Measurements from ENCODE around the gene TMEM255A.

Gene TMEM255A

DNA sequence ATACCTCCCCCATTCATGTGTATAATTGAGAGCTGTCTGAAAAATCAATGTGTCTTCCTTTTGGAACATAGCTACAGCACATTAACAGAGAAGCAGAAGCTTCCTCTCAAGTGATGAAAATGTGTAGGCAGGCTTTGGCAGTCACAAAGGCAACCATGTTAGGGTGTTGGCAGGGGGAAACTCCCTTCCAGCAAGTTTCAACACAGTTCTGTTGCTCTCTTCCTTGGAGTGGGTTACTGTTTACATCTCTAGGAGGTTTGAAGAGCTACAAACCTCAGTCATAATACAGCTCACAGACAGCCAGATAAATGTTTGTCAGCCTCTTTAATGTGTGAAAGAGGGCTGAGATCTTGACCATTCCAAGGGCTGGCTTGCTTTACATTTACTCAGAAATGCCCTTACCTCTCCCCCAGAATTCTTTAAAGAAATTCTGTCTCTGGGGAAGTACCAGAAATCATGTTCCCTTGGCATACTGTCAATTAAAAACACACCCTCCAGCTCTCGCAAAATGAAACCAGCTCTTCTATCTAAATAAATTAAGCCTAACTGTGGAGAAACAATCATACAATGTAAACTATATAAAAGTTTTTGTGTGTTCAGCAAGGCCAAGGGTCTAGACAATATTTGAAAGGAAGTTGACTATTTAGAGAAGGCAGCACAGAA is 41.8 kb downstream of the TMEM255A start:
- DNase-seq (ENCODE audit: low read depth, low spot score), result no peak

DNA sequence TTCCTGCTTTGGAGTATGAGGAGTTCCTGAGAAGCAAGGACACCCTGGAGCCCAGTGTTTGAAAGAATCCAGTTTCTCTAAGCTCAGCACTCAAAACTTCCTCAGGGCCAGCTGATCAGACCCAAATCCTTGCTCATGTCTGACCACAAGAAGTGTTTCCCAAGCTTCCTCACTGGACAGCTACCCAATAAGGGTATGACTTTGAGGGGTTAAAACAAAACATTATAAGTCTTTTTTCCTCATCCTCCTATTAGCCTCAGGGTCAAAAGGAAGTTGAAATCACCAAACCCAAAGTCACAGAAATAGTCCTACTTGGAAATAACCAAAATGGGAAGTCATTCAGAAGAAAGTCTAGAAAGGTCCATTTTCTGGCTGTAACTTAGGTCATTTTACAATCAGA is 46.9 kb downstream of the TMEM255A start:
- DNase-seq (ENCODE audit: low read depth, low spot score), result no peak

- no peak for DNase-seq (ENCODE audit: low read depth, low spot score)
Observed at GRCh38 chrX:120262859-120263708, 48.2 kb downstream of the TMEM255A start.

DNA sequence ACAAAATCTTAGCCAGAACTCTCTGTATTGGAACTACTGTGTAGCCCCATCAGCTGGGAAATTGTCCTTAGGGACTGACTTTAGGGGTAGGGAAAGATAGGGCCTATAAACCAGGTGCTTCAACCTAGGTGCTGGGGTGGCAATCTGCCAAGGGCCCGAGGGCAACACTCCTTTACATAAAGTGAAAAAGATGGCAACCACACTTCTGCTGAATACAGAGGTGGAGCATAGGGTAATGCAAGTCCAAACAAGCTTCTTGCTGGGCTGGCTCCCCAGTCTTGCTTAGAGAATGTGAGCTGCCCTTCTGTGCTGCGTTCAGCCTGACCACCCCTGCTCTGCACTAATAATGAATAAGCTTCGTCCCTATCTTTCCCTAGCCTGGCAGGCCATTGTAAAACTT is 50.9 kb downstream of the TMEM255A start:
- no peak for DNase-seq (ENCODE audit: low read depth, low spot score)

- no peak for DNase-seq (ENCODE audit: low read depth, low spot score)
Observed at GRCh38 chrX:120253784-120254183, 57.5 kb downstream of the TMEM255A start.

DNA sequence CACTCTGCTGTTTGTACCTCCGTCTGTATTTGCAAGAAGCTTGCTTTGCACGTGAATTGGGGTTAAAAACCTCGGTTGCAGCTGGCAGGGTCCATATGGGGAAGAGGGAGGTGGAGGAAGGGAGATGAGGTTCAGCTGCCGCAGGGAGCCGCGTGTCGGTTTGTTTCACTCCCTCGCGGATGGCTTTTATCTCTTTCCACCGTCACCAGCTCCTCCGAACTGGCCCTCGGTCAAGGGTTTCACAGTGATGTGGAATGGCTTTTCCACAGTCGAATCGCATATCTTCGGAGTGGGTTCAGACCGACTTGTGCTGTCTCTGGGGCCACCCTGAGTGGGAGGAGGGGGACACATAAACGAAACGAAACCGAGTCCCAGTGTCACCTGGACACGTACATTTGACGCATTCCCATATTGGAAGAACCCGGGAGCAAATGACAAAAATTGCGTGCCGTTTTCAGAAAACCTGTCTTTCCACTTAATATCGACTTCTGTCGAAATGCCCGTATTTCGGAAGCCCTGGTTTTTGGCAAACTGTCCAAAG is 59.7 kb downstream of the TMEM255A start:
- no peak for DNase-seq (ENCODE audit: low read depth, low spot score)

GRCh38 chrX:120250522-120251271 is 60.6 kb downstream of the TMEM255A start, which contains the start of gene ZBTB33:
ZBTB33 (plus strand) TSS chrX:120250812; CDS start chrX:120253416, 2,604 bp downstream.
- peak; percentile 88 for DNase-seq (ENCODE audit: low read depth, low spot score)

DNA sequence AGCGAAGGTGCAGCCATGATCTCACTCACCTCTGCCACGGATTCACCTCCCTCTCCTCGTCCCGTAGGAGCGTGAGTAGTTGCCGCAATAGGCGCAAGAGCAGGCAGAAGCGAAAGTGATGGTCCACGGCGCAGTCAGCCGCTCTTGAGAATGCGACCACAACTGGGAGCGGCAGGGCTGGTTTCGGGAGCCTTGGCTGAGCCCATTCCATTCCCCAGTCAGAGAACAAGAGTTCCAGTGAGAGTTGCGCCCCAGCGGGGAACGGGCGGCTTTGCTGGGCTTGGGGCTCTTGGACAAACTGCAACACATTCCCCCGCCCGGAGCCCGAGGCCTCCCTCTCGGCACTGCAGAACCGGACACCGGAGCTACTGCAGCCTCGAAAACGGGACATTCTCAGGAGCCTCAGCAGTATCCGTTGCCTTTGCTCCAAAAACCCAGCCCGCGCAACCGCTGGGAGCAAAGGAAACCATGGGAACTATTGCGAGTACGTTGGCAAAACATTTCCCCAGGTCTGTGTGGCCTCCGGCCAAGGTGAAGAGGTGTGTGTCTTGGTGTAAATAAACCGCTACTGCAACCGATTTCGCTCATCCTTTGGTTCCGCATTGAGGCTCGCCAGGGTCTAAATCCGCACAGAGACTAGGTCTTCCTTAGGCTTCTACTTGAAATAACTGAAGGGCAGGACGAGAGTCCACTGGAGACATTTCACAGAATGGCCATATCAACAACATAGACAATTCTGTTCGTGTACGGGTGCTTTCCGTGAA is 66.3 kb downstream of the TMEM255A start:
- DNase-seq (ENCODE audit: low read depth, low spot score), result peak; percentile 55

- no peak for DNase-seq (ENCODE audit: low read depth, low spot score)
Observed at GRCh38 chrX:120244395-120244734, 66.9 kb downstream of the TMEM255A start.

- no peak for DNase-seq (ENCODE audit: low read depth, low spot score)
Observed at GRCh38 chrX:120242813-120243212, 68.4 kb downstream of the TMEM255A start.

DNA sequence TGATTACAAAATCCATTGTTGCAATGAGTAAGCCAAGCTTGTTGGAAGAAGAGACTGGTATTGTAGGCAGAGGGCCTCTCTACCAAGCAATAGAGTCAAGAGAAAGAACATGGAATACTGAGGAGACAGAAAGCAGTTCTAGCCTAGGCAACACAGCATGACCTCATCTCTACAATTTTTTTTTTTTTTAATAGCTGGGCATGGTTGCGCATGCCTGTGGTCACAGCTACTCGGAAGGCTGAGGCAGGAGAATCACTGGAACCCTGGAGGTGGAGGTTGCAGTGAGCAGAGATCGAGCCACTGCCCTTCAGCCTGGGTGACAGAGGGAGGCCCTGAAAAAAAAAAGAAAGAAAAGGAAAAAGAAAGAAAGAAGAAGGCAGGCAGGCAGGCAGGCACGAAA is 72.3 kb downstream of the TMEM255A start:
- no peak for DNase-seq (ENCODE audit: low read depth, low spot score)

GRCh38 chrX:120236687-120237479 is 74.4 kb downstream of the TMEM255A start:
- DNase-seq (ENCODE audit: low read depth, low spot score), result no peak

DNA sequence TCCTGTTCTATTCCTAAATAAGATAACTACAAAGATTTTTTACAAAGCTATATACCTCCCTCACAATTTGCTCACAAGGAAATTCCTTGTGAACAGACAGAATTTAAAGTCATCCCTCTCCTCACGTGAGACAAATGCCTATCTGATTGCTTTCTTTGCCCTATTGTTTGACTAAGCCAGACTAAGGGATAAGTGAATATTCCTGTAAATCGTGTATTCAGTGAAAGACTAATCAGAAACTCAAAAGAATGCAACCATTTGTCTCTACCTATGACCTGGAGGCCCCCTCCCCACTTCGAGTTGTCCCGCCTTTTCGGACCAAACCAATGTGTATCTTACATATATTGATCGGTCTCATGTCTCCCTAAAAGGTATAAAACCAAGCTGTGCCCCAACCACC is 76.0 kb downstream of the TMEM255A start:
- no peak for DNase-seq (ENCODE audit: low read depth, low spot score)

DNA sequence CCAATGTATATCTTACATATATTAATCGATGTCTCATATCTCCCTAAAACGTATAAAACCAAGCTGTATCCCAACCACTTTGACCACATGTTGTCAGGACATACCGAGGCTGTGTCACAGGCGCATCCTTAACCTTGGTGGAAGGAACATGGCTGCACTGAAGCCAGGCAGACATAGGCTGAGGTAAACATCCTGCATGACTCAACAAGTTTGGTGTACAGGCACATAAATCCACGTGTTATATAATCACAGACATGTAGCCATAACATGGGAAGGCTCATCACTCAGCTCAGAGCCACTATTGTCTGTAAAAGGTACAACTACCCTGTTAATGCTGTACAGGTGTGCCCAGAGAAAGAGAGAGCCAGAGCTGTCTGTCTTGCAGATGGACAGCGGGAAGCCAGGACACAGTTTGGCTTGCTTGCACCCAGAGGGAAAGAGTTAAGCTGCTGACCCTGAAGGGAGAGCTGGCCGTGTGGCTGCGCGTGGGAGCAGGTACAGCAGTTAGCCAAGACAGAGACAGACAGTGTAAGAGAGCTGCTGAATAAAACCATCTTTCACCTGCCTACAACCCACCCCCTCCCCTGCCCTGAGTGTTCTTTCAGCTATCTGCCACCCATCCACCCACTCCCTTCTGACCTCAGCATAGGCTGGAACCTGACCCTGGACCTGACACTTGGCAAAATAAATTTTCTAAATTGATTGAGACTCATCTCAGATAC is 82.9 kb downstream of the TMEM255A start:
- DNase-seq (ENCODE audit: low read depth, low spot score), result no peak

DNA sequence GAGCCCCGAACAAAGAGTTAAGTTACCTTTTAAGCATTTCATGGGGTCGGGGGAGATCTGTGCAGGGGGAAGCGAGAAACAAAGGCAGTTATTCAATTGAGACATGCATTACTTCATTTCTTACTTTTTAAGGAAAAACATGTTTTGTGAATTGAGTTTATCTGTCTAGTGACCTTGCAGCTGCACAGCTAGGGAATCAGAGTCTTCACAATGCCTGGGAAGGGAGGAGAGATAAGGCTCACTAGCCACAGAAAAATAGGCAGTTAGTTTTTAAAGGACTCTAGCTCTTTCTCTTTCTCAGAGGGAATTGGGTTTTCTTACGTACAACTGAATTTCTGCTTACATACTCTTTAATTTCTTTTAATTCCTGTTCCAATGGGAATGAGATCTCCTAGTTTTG is 86.9 kb downstream of the TMEM255A start:
- DNase-seq (ENCODE audit: low read depth, low spot score), result no peak

- DNase-seq (ENCODE audit: low read depth, low spot score), result no peak
Observed at GRCh38 chrX:120223374-120223773, 87.9 kb downstream of the TMEM255A start.

DNA sequence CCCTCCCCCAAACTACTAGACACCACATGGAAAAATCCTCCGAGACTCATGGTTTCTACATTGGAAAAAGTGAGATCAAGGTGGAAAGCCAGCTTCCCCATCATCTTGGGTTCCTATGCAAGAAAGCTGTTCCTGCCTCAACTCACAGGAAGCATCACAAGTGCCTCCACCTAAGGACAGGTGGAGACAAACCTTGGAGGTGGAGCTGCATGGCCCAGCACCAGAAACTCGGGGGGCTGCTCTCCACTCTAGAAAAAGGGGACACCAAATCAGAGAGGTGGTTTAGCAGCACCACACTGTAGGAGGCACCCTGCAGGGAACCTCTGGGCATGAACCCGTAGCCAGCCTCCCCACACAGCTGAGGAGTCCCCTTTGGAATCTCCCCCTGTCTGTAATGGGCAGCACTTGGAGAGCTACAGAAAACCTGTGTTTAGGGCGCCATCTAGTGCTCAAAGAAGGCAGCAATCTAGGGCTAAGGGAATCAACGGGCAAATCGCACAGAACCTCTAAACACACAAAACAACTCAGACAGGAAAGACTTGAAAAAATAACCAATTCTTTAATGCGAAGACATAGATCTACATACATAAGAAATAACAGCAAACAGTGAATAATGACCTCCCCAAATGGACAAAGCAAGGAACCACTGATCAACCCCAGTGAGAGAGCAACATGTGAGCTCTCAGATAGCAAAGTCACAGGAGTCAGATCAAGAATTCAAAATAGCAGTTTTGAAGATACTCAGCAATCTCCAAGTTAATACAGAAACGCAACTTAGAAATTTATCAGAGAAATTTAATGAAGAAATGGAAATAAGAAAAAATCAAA is 97.6 kb downstream of the TMEM255A start:
- peak; percentile 23 for DNase-seq (ENCODE audit: low read depth, low spot score)
